ENCODE data around the gene SIN3A. TPM values are rescaled to one million over a fixed set of nuclear protein-coding genes. Genes with fewer than 3 reads are reported as not detected.

SIN3A gene
- total and polyA plus RNA-seq, 9 of the 15 experiments (the other 6 are each of a cell fraction or from before 2014, with no cell fraction given), result 11.1 to 70.3 (median 25.3) TPM

- TF ChIP-seq TFAP4 (CRISPR knock-in tag; IDR thresholded peaks at IDR 0.05; ENCODE audit: borderline replicate concordance), result 0 out of 2 replicates have a peak, but pooled peaks have one; percentile 44
- no peak for TF ChIP-seq MTA2 (IDR thresholded peaks at IDR 0.05; ENCODE audit: low read depth)
- TF ChIP-seq, protein P1, sequence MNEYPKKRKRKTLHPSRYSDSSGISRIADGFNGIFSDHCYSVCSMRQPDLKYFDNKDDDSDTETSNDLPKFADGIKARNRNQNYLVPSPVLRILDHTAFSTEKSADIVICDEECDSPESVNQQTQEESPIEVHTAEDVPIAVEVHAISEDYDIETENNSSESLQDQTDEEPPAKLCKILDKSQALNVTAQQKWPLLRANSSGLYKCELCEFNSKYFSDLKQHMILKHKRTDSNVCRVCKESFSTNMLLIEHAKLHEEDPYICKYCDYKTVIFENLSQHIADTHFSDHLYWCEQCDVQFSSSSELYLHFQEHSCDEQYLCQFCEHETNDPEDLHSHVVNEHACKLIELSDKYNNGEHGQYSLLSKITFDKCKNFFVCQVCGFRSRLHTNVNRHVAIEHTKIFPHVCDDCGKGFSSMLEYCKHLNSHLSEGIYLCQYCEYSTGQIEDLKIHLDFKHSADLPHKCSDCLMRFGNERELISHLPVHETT (CRISPR knock-in tag; conservative IDR thresholded peaks at IDR 0.05 in 1 of 2, IDR thresholded peaks at IDR 0.05 in 1 of 2), result peak in 1 of 2 experiments; percentile 94; a peak in 2 of 4 replicates
- no peak for TF ChIP-seq YBX1 (IDR thresholded peaks at IDR 0.05)
- TF ChIP-seq WHSC1 (IDR thresholded peaks at IDR 0.05; ENCODE audit: low read length), result no peak
- no peak for TF ChIP-seq SFPQ (IDR thresholded peaks at IDR 0.05; ENCODE audit: low read depth, low read length)
- TF ChIP-seq GABPB2 (CRISPR knock-in tag; conservative IDR thresholded peaks at IDR 0.05), result no peak
- TF ChIP-seq BHLHE40 (IDR thresholded peaks at IDR 0.05; ENCODE audit: low read length), result no peak
- no peak for TF ChIP-seq ZNF263 (CRISPR knock-in tag; IDR thresholded peaks at IDR 0.05; ENCODE audit: borderline replicate concordance)
- no peak for TF ChIP-seq ATF1 (CRISPR knock-in tag; IDR thresholded peaks at IDR 0.05)
- TF ChIP-seq ATF1 (tag; IDR thresholded peaks at IDR 0.05), result no peak
- no peak for TF ChIP-seq CTBP1 (IDR thresholded peaks at IDR 0.05; ENCODE audit: borderline replicate concordance)
- TF ChIP-seq STAT5A (IDR thresholded peaks at IDR 0.05; ENCODE audit: borderline replicate concordance, low read length), result no peak
- no peak for TF ChIP-seq SNRNP70 (optimal IDR thresholded peaks at IDR 0.05; ENCODE audit: low read depth, low read length)
- TF ChIP-seq ZBTB1 (CRISPR knock-in tag; IDR thresholded peaks at IDR 0.05; ENCODE audit: borderline replicate concordance, low read depth), result 0 out of 2 replicates have a peak, but pooled peaks have one; percentile 54
- TF ChIP-seq ZNF140 (CRISPR knock-in tag; IDR thresholded peaks at IDR 0.05), result no peak
- TF ChIP-seq, protein P2, sequence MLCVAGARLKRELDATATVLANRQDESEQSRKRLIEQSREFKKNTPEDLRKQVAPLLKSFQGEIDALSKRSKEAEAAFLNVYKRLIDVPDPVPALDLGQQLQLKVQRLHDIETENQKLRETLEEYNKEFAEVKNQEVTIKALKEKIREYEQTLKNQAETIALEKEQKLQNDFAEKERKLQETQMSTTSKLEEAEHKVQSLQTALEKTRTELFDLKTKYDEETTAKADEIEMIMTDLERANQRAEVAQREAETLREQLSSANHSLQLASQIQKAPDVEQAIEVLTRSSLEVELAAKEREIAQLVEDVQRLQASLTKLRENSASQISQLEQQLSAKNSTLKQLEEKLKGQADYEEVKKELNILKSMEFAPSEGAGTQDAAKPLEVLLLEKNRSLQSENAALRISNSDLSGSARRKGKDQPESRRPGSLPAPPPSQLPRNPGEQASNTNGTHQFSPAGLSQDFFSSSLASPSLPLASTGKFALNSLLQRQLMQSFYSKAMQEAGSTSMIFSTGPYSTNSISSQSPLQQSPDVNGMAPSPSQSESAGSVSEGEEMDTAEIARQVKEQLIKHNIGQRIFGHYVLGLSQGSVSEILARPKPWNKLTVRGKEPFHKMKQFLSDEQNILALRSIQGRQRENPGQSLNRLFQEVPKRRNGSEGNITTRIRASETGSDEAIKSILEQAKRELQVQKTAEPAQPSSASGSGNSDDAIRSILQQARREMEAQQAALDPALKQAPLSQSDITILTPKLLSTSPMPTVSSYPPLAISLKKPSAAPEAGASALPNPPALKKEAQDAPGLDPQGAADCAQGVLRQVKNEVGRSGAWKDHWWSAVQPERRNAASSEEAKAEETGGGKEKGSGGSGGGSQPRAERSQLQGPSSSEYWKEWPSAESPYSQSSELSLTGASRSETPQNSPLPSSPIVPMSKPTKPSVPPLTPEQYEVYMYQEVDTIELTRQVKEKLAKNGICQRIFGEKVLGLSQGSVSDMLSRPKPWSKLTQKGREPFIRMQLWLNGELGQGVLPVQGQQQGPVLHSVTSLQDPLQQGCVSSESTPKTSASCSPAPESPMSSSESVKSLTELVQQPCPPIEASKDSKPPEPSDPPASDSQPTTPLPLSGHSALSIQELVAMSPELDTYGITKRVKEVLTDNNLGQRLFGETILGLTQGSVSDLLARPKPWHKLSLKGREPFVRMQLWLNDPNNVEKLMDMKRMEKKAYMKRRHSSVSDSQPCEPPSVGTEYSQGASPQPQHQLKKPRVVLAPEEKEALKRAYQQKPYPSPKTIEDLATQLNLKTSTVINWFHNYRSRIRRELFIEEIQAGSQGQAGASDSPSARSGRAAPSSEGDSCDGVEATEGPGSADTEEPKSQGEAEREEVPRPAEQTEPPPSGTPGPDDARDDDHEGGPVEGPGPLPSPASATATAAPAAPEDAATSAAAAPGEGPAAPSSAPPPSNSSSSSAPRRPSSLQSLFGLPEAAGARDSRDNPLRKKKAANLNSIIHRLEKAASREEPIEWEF (CRISPR knock-in tag; IDR thresholded peaks at IDR 0.05), result no peak
These were observed 3.2 kb upstream of the SIN3A start (continued) for GRCh38 chr15:75454471-75455378.

All from K562 (cell line).